WERI-Rb-1 (cell line): ENCODE measurements around the gene PTPN23.

ENCODE experiments used
- DNase-seq: peaks from one replicate; pipeline ENCODE4 v3.0.0-alpha.2; 2020
- H3K27ac ChIP-seq: fragments of 250-450 bp; sonication (Bioruptor Pico); 2 replicates; pipeline ENCODE4 v1.5.1; 2020; ENCODE audit warnings: mild to moderate bottlenecking, moderate library complexity
- H3K27me3 ChIP-seq: fragments of 250-450 bp; sonication (Bioruptor Pico); 2 replicates; pipeline ENCODE4 v1.5.1; 2021; ENCODE audit warnings: mild to moderate bottlenecking, low read depth, moderate library complexity; ENCODE audit not compliant: insufficient read depth, severe bottlenecking
- H3K36me3 ChIP-seq: fragments of 250-450 bp; sonication (Bioruptor Pico); 2 replicates; pipeline ENCODE4 v1.5.1; 2020; ENCODE audit warnings: mild to moderate bottlenecking, moderate library complexity
- H3K4me3 ChIP-seq: 2 replicates; pipeline ENCODE4 v1.5.1; 2011; ENCODE audit warnings: low read depth, mild to moderate bottlenecking, control low read depth, low read length
- H3K9me3 ChIP-seq: fragments of 250-450 bp; sonication (Bioruptor Pico); 2 replicates; pipeline ENCODE4 v1.5.1; 2021; ENCODE audit warnings: mild to moderate bottlenecking, moderate library complexity; ENCODE audit not compliant: severe bottlenecking
- TF ChIP-seq, protein P1 (sequence below): IDR thresholded peaks from 2 replicates; pipeline ENCODE4 v1.5.1; 2011; ENCODE audit warnings: low read depth, mild to moderate bottlenecking, control low read depth, inconsistent platforms, low read length

PTPN23 gene

GRCh38 chr3:47424434-47425382, 43.9 kb downstream of the PTPN23 start:
- TF ChIP-seq, protein P1, sequence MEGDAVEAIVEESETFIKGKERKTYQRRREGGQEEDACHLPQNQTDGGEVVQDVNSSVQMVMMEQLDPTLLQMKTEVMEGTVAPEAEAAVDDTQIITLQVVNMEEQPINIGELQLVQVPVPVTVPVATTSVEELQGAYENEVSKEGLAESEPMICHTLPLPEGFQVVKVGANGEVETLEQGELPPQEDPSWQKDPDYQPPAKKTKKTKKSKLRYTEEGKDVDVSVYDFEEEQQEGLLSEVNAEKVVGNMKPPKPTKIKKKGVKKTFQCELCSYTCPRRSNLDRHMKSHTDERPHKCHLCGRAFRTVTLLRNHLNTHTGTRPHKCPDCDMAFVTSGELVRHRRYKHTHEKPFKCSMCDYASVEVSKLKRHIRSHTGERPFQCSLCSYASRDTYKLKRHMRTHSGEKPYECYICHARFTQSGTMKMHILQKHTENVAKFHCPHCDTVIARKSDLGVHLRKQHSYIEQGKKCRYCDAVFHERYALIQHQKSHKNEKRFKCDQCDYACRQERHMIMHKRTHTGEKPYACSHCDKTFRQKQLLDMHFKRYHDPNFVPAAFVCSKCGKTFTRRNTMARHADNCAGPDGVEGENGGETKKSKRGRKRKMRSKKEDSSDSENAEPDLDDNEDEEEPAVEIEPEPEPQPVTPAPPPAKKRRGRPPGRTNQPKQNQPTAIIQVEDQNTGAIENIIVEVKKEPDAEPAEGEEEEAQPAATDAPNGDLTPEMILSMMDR = no peak
- Histone ChIP-seq H3K27me3 (no peaks in the 10 kb centered on the region), H3K27ac (no peak overlapping the region), H3K9me3 (no peaks in the 10 kb centered on the region), H3K4me3 (no peak overlapping the region), H3K36me3 (peaks cover 53% of the 10 kb centered on the region)
- no peak for DNase-seq

GRCh38 chr3:47425383-47425778, 44.6 kb downstream of the PTPN23 start:
- Histone ChIP-seq H3K9me3 (no peaks in the 10 kb centered on the region), H3K27me3 (no peaks in the 10 kb centered on the region), H3K36me3 (peaks cover 48% of the 10 kb centered on the region), H3K27ac (no peak overlapping the region), H3K4me3 (no peak overlapping the region)
- TF ChIP-seq, protein P1 = no peak
- DNase-seq = no peak

DNA sequence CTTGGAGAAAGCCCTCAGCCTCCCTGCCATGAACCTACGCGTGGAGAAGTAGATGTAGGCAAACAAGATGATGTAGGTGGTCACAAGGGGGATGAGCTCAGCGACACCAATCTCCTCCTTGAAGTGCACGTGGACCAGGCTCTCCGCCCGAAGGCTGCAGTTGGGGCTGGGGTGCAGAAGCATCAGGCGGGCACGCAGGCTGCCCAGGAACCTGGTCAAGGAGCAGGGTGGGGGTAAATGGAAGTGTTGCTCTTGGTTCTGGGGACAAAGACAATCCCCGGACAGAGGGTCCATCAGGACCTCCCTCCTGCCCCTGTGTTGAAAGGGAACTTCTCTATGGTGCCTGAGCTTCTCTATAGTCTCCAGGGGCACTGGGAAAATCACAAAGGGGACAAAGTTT, 45.1 kb downstream of the PTPN23 start:
- no peak overlapping the region for H3K27ac ChIP-seq
- no peak overlapping the region for H3K4me3 ChIP-seq
- no peaks in the 10 kb centered on the region for H3K27me3 ChIP-seq
- no peak for DNase-seq
- TF ChIP-seq, protein P1 = no peak
- no peaks in the 10 kb centered on the region for H3K9me3 ChIP-seq
- H3K36me3 ChIP-seq = peaks cover 45% of the 10 kb centered on the region

DNA sequence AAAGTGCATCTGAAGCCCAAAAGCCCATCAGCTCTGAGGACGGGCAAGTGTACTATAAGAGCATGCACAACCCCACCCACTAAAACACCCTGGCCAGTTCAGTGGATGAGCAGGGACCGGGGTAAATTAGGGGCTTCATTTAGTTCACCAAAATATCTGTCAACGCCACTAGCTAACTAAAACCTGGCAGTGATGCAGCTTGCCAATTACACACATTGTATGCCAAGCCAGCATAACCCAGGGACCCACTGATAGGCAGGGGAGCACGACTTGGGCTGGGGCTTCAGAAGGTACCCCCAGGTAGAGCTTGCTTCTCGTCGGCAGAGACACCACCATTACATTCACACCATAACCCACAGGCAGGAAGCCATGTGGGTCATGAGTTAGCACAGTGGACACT, 47.0 kb downstream of the PTPN23 start:
- Histone ChIP-seq H3K36me3 (peaks cover 46% of the 10 kb centered on the region), H3K4me3 (no peak overlapping the region)

GRCh38 chr3:47428662-47429061, 47.8 kb downstream of the PTPN23 start:
- H3K27me3 ChIP-seq = no peaks in the 10 kb centered on the region
- H3K36me3 ChIP-seq = peaks cover 45% of the 10 kb centered on the region
- DNase-seq = no peak
- TF ChIP-seq, protein P1 = no peak
- no peak overlapping the region for H3K4me3 ChIP-seq
- H3K9me3 ChIP-seq = no peaks in the 10 kb centered on the region
- H3K27ac ChIP-seq = no peak overlapping the region

More for the DNA sequence above, 47.0 kb downstream of the PTPN23 start:
- DNase-seq = no peak
- TF ChIP-seq, protein P1 = no peak
- Histone ChIP-seq H3K27ac (no peak overlapping the region), H3K9me3 (no peaks in the 10 kb centered on the region), H3K27me3 (no peaks in the 10 kb centered on the region)
